Panc1 (cell line): ENCODE results near the gene ZKSCAN5. TPM values are rescaled to one million over a fixed set of nuclear protein-coding genes. Genes with fewer than 3 reads are reported as not detected.
A peak's percentile ranks its signal among the peaks of the same experiment; 100 is the strongest.

ENCODE experiments used
- ATAC-seq: fragments of 200-7000 bp; cut with Tn5 transposase; 2 replicates; pipeline ENCODE4 v1.9.1; 2020; ENCODE audit warnings: mild to moderate bottlenecking, moderate library complexity
- BruUV-seq: library from RNA; stranded (reverse); fragments of 400-500 nt; replicated peaks from 2 replicates; lab custom pipeline; 2021; lab: Mats Ljungman, UMichigan
- CTCF ChIA-PET: fragments of 300-600 bp; sonication (Branson Sonifier 250); formaldehyde crosslinking; loops from one replicate; lab custom pipeline; 2022; ENCODE audit warnings: antibody characterized with exemption; lab: Charles Lee
- POLR2A ChIA-PET: fragments of 300-600 bp; sonication (Branson Sonifier 250); formaldehyde crosslinking; loops from one replicate; lab custom pipeline; 2022; ENCODE audit warnings: antibody characterized with exemption; lab: Charles Lee
- DNase-seq: peaks from one replicate; pipeline ENCODE4 v3.0.0-alpha.2; 2010; ENCODE audit warnings: low read depth, low spot score
- H3K27ac ChIP-seq: 2 replicates; pipeline ENCODE4 v1.5.1; 2011; ENCODE audit warnings: mild to moderate bottlenecking, low read length, inconsistent platforms
- H3K27me3 ChIP-seq: fragments of 200-500 bp; sonication (Bioruptor generic); 2 replicates; pipeline ENCODE4 v1.6.0; 2014; ENCODE audit warnings: low read length, inconsistent platforms; ENCODE audit not compliant: control insufficient read depth, insufficient read depth
- H3K36me3 ChIP-seq: fragments of 200-500 bp; sonication (Bioruptor generic); 2 replicates; pipeline ENCODE4 v1.5.1; 2014; ENCODE audit warnings: inconsistent platforms, mild to moderate bottlenecking, low read length, moderate library complexity; ENCODE audit not compliant: control insufficient read depth, insufficient read depth
- H3K4me1 ChIP-seq: 2 replicates; pipeline ENCODE4 v1.5.1; 2011; ENCODE audit warnings: inconsistent platforms, mild to moderate bottlenecking, low read length, moderate library complexity; ENCODE audit not compliant: control insufficient read depth, insufficient read depth
- H3K4me3 ChIP-seq, 2 experiments: 2 replicates each; pipeline ENCODE4 v1.5.1; 2011 to 2012; ENCODE audit warnings: low read depth in 2 of 2, low read length in 2 of 2, mild to moderate bottlenecking in 2 of 2, inconsistent platforms in 1 of 2, moderate library complexity in 1 of 2
- H3K9me3 ChIP-seq: fragments of 200-500 bp; sonication (Bioruptor generic); 2 replicates; pipeline ENCODE4 v1.5.1; 2014; ENCODE audit warnings: low read depth, mild to moderate bottlenecking, inconsistent platforms, low read length, moderate library complexity; ENCODE audit not compliant: control insufficient read depth, insufficient read depth
- CTCF ChIP-seq: fragments of 450-650 bp; IDR thresholded peaks from 2 replicates; pipeline ENCODE4 v1.5.1; 2017; ENCODE audit warnings: mild to moderate bottlenecking
- POLR2AphosphoS5 ChIP-seq: IDR thresholded peaks from 2 replicates; pipeline ENCODE4 v1.6.1; 2012; ENCODE audit warnings: mild to moderate bottlenecking, low read depth, low read length, moderate library complexity
- REST ChIP-seq, 2 experiments: IDR thresholded peaks; 2 replicates each; pipeline ENCODE4 v1.6.1; 2011 to 2012; ENCODE audit warnings: low read depth in 2 of 2, control low read depth in 1 of 2, low read length in 1 of 2, mild to moderate bottlenecking in 1 of 2, moderate library complexity in 1 of 2; ENCODE audit not compliant: insufficient read depth in 1 of 2
- SIN3A ChIP-seq: IDR thresholded peaks from 2 replicates; pipeline ENCODE4 v1.6.1; 2012; ENCODE audit warnings: low read depth, mild to moderate bottlenecking, low read length, moderate library complexity, borderline replicate concordance; ENCODE audit not compliant: insufficient read depth
- TCF7L2 ChIP-seq: IDR thresholded peaks from 2 replicates; pipeline ENCODE4 v1.6.1; 2011; ENCODE audit warnings: mild to moderate bottlenecking, low read depth, low read length, inconsistent platforms
- in situ Hi-C: cut with HindIII; loops from 2 replicates; pipeline ENCODE4 v1.10.0; 2016; ENCODE audit warnings: low sequenced_read_pairs, low pct_unique_long_range_greater_than_20kb
- intact Hi-C: fragments of 100-400 bp; cut with micrococcal nuclease; formaldehyde crosslinking; loops from one replicate; pipeline ENCODE4 v1.10.0; 2022; ENCODE audit not compliant: unreplicated experiment
- total RNA-seq: library from RNA; stranded (reverse); gene quantifications from one replicate; pipeline ENCODE4 v1.2.1, GENCODE V29; 2021; ENCODE audit not compliant: unreplicated experiment

ZKSCAN5 gene
- total RNA-seq, 1 experiment from 2014 or later, result 17.5 TPM

GRCh38 chr7:99557196-99557607 is 52.7 kb downstream of the ZKSCAN5 start:
- Histone ChIP-seq H3K4me3 (peak overlapping the region; percentile 68 to 89), H3K27me3 (no peaks in the 10 kb centered on the region), H3K27ac (peak overlapping the region; percentile 93), H3K9me3 (no peaks in the 10 kb centered on the region), H3K4me1 (peaks cover 16% of the 10 kb centered on the region), H3K36me3 (peaks cover 12% of the 10 kb centered on the region)
- ATAC-seq (no peak), DNase-seq (no peak)
- CTCF ChIA-PET, result no interaction called here
- in situ Hi-C loops (no loop called here), intact Hi-C loops (loop anchor here (10.0 kb wide), 1 partner anchor 52 kb away; the partner anchor contains the start of genes ZKSCAN5 and ZNF394)
- no TSS peak for BruUV-seq
- TF ChIP-seq POLR2AphosphoS5 (no peak), REST (IDR thresholded peaks at IDR 0.05; ENCODE audit: insufficient read depth in 1 of 2, low read depth in 2 of 2, low read length in 1 of 2) (peak in 1 of 2 experiments; percentile 69; a peak in 2 of 4 replicates), SIN3A (no peak), CTCF (no peak)
- POLR2A ChIA-PET, result interaction anchor here (1.8 kb wide), 1 partner anchor 52 kb away, joined by 8 read pairs; the partner anchor contains the start of gene ZKSCAN5

DNA sequence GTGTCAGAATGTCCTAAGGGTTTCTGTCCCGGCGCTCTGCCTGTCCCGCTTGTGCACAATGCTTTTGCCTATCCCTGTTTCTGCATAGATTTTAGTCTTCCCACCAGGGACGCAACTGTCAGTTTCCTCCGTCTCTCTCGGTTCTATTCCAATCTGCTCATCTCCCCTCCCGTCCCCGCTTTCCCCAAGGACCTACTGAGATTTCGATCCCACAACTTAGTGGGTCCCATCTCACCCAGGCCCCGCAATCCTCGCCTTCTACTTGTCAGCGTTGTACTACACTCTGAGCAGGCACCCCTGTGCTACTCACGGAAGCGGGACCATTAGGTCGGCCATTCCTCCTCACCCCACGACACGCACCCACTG is 53.5 kb downstream of the ZKSCAN5 start:
- Histone ChIP-seq H3K27ac (peak overlapping the region; percentile 93), H3K36me3 (peaks cover 19% of the 10 kb centered on the region), H3K27me3 (no peaks in the 10 kb centered on the region), H3K9me3 (no peaks in the 10 kb centered on the region), H3K4me3 (peak overlapping the region; percentile 68 to 89), H3K4me1 (peaks cover 23% of the 10 kb centered on the region)
- peak; percentile 55; the same call in 1 of the 2 replicates for ATAC-seq
- ChIA-PET POLR2A (interaction anchor here (1.8 kb wide), 1 partner anchor 53 kb away, joined by 8 read pairs; the partner anchor contains the start of gene ZKSCAN5), CTCF (interaction anchor here (0.5 to 1.0 kb wide), 2 partner anchors 54 to 312 kb away, joined by 3 read pairs; partner anchors contain the start of gene ZKSCAN5)
- intact Hi-C loops, result loop anchor here (10.0 kb wide), 1 partner anchor 53 kb away; the partner anchor contains the start of genes ZKSCAN5 and ZNF394
- no TSS peak for BruUV-seq
- in situ Hi-C loops, result no loop called here
- TF ChIP-seq CTCF (no peak), TCF7L2 (no peak), POLR2AphosphoS5 (no peak), REST (IDR thresholded peaks at IDR 0.05; ENCODE audit: insufficient read depth in 1 of 2, low read depth in 2 of 2, low read length in 1 of 2) (no peak), SIN3A (no peak)
- no peak for DNase-seq
